ENCODE measurements around the gene USP21. TPM values are rescaled to one million over a fixed set of nuclear protein-coding genes. Genes with fewer than 3 reads are reported as not detected.

Gene USP21
- polyA plus RNA-seq, 1 donor (not counting 4 experiments of a cell fraction or from before 2014, with no cell fraction given): 9.5 TPM

GRCh38 chr1:161163793-161164192 is 4.5 kb downstream of the USP21 start:
- H4K20me1 ChIP-seq (ENCODE audit: control insufficient read depth, extremely low read depth, insufficient read depth, low read length): no peaks in the 10 kb centered on the region
- no peaks in the 10 kb centered on the region for H3K9me3 ChIP-seq (ENCODE audit: control insufficient read depth, low read depth, low read length)
- dilution Hi-C loops (cut with MboI; ENCODE audit: extremely low pct_ligation_motif_present, low sequenced_read_pairs): no loop called here
- no peaks in the 10 kb centered on the region for H3K9me1 ChIP-seq (ENCODE audit: control insufficient read depth, extremely low read depth, insufficient read depth, low read length)
- TF ChIP-seq EZH2 (IDR thresholded peaks at IDR 0.05; ENCODE audit: low read length): no peak
- TF ChIP-seq CTCF (optimal IDR thresholded peaks at IDR 0.05 in 1 of 3, IDR thresholded peaks at IDR 0.05 in 1 of 3, conservative IDR thresholded peaks at IDR 0.05 in 1 of 3; ENCODE audit: extremely low read depth in 1 of 3, insufficient read depth in 2 of 3, low read length in 3 of 3): no peak
- DNase-seq (ENCODE audit: low read depth, low spot score) (no peak), FAIRE-seq (no peak)
- peaks cover 23% of the 10 kb centered on the region for H3K4me1 ChIP-seq (ENCODE audit: control insufficient read depth, extremely low read depth, insufficient read depth, low read length)
- peaks cover 15% of the 10 kb centered on the region for H3K79me2 ChIP-seq (ENCODE audit: control insufficient read depth, insufficient read depth, low read length)
- H3K27me3 ChIP-seq (ENCODE audit: control insufficient read depth, extremely low read depth, insufficient read depth, low read length): no peaks in the 10 kb centered on the region
- H3K4me3 ChIP-seq (ENCODE audit: control insufficient read depth in 2 of 3, extremely low read depth in 1 of 3, insufficient read depth in 2 of 3, low read depth in 1 of 3, low read length in 3 of 3): no peak overlapping the region
- no peak overlapping the region for H2AFZ ChIP-seq (ENCODE audit: control insufficient read depth, low read length)
- peaks cover 7 to 27% of the 10 kb centered on the region in 2 experiments for H3K36me3 ChIP-seq (ENCODE audit: control insufficient read depth in 2 of 2, extremely low read depth in 1 of 2, insufficient read depth in 2 of 2, low read length in 2 of 2)
- no peak overlapping the region for H3K27ac ChIP-seq (ENCODE audit: control insufficient read depth, insufficient read depth, low read length)
- no peak overlapping the region for H3K9ac ChIP-seq (ENCODE audit: control insufficient read depth, extremely low read depth, insufficient read depth, low read length)
- H3K4me2 ChIP-seq (ENCODE audit: control insufficient read depth, extremely low read depth, insufficient read depth, low read depth, low read length): no peak overlapping the region

GRCh38 chr1:161164901-161165610 is 5.8 kb downstream of the USP21 start:
- H3K4me1 ChIP-seq (ENCODE audit: control insufficient read depth, extremely low read depth, insufficient read depth, low read length): peaks cover 19% of the 10 kb centered on the region

More at GRCh38 chr1:161164901-161165610, 5.8 kb downstream of the USP21 start:
- dilution Hi-C loops (cut with MboI; ENCODE audit: extremely low pct_ligation_motif_present, low sequenced_read_pairs): no loop called here
- TF ChIP-seq EZH2 (IDR thresholded peaks at IDR 0.05; ENCODE audit: low read length) (no peak), CTCF (optimal IDR thresholded peaks at IDR 0.05 in 1 of 3, IDR thresholded peaks at IDR 0.05 in 1 of 3, conservative IDR thresholded peaks at IDR 0.05 in 1 of 3; ENCODE audit: extremely low read depth in 1 of 3, insufficient read depth in 2 of 3, low read length in 3 of 3) (no peak)
- Histone ChIP-seq H3K9me3 (ENCODE audit: control insufficient read depth, low read depth, low read length) (no peaks in the 10 kb centered on the region), H3K4me3 (ENCODE audit: control insufficient read depth in 2 of 3, extremely low read depth in 1 of 3, insufficient read depth in 2 of 3, low read depth in 1 of 3, low read length in 3 of 3) (peak overlapping the region in 2 of 3 experiments; percentile 89 to 93), H3K27me3 (ENCODE audit: control insufficient read depth, extremely low read depth, insufficient read depth, low read length) (no peaks in the 10 kb centered on the region), H3K36me3 (ENCODE audit: control insufficient read depth in 2 of 2, extremely low read depth in 1 of 2, insufficient read depth in 2 of 2, low read length in 2 of 2) (peaks cover 12 to 32% of the 10 kb centered on the region in 2 experiments), H4K20me1 (ENCODE audit: control insufficient read depth, extremely low read depth, insufficient read depth, low read length) (no peaks in the 10 kb centered on the region), H3K4me2 (ENCODE audit: control insufficient read depth, extremely low read depth, insufficient read depth, low read depth, low read length) (peak overlapping the region; percentile 97), H3K27ac (ENCODE audit: control insufficient read depth, insufficient read depth, low read length) (peak overlapping the region; percentile 93), H3K79me2 (ENCODE audit: control insufficient read depth, insufficient read depth, low read length) (peaks cover 11% of the 10 kb centered on the region), H3K9me1 (ENCODE audit: control insufficient read depth, extremely low read depth, insufficient read depth, low read length) (no peaks in the 10 kb centered on the region), H2AFZ (ENCODE audit: control insufficient read depth, low read length) (no peak overlapping the region), H3K9ac (ENCODE audit: control insufficient read depth, extremely low read depth, insufficient read depth, low read length) (peak overlapping the region; percentile 89)
- FAIRE-seq (no peak), DNase-seq (ENCODE audit: low read depth, low spot score) (no peak)
